Raji (cell line): ENCODE data around the gene GGCT.

ENCODE experiments used
- POLR2A ChIP-seq: IDR thresholded peaks from 2 replicates; pipeline ENCODE4 v1.6.1; 2011; ENCODE audit warnings: low read depth, low read length, control low read depth; ENCODE audit not compliant: insufficient read depth

The GGCT gene

GRCh38 chr7:30493228-30493627 lies 11.4 kb downstream of the GGCT start:
- no peak for TF ChIP-seq POLR2A

GRCh38 chr7:30491417-30491816 lies 13.2 kb downstream of the GGCT start:
- TF ChIP-seq POLR2A, result no peak

GRCh38 chr7:30487371-30487770 lies 17.3 kb downstream of the GGCT start:
- TF ChIP-seq POLR2A, result no peak

- no peak for TF ChIP-seq POLR2A
Observed at GRCh38 chr7:30485667-30486066, 19.0 kb downstream of the GGCT start.

- no peak for TF ChIP-seq POLR2A
Observed at GRCh38 chr7:30479202-30480120, 25.2 kb downstream of the GGCT start.

- peak; percentile 59 for TF ChIP-seq POLR2A
Observed at GRCh38 chr7:30478349-30479201, 26.1 kb downstream of the GGCT start, which contains the start of gene NOD1. NOD1 (minus strand) TSS chr7:30478784; CDS start chr7:30456921, 21,863 bp downstream.

GRCh38 chr7:30476459-30477145 lies 28.0 kb downstream of the GGCT start:
- no peak for TF ChIP-seq POLR2A

- TF ChIP-seq POLR2A, result no peak
Observed at GRCh38 chr7:30475580-30475979, 29.0 kb downstream of the GGCT start.

- TF ChIP-seq POLR2A, result no peak
Observed at GRCh38 chr7:30474893-30475292, 29.7 kb downstream of the GGCT start.

GRCh38 chr7:30474485-30474884 lies 30.1 kb downstream of the GGCT start:
- no peak for TF ChIP-seq POLR2A

GRCh38 chr7:30473903-30474302 lies 30.7 kb downstream of the GGCT start:
- TF ChIP-seq POLR2A, result no peak

GRCh38 chr7:30472784-30473775 lies 31.5 kb downstream of the GGCT start:
- TF ChIP-seq POLR2A, result no peak

GRCh38 chr7:30472081-30472783 lies 32.4 kb downstream of the GGCT start:
- TF ChIP-seq POLR2A, result no peak
